Left lung (tissue), 10 donors: ENCODE measurements around the gene DENND2D. TPM values are rescaled to one million over a fixed set of nuclear protein-coding genes. Genes with fewer than 3 reads are reported as not detected.

ENCODE experiments used
- ATAC-seq: fragments of 200-7000 bp; cut with Tn5 transposase; one replicate; pipeline ENCODE4 v1.9.1; 2020; ENCODE audit warnings: moderate library complexity
- DNase-seq, 4 donors: peaks; one replicate each; pipeline ENCODE4 v3.0.0-alpha.2; 2013 to 2020
- H3K27ac ChIP-seq, 2 donors: fragments of 200-600 bp; sonication (generic) in 1 of 2; one replicate each; pipeline versions ENCODE4 v1.5.0 to v1.8.0; 2020 to 2021
- H3K27me3 ChIP-seq, 2 donors: fragments of 200-600 bp; sonication (generic) in 1 of 2; one replicate each; pipeline versions ENCODE4 v1.5.0 to v1.8.0; 2020 to 2021
- H3K36me3 ChIP-seq, 2 donors: fragments of 200-600 bp; sonication (generic) in 1 of 2; one replicate each; pipeline versions ENCODE4 v1.5.0 to v1.8.0; 2020 to 2021
- H3K4me1 ChIP-seq, 2 donors: fragments of 200-600 bp; one replicate each; pipeline ENCODE4 v1.8.0; 2021
- H3K4me3 ChIP-seq, 2 donors: fragments of 200-600 bp; sonication (generic) in 1 of 2; one replicate each; pipeline versions ENCODE4 v1.5.0 to v1.8.0; 2020 to 2021; ENCODE audit warnings: mild to moderate bottlenecking in 1 of 2
- H3K9me3 ChIP-seq, 2 donors: fragments of 200-600 bp; sonication (generic) in 1 of 2; one replicate each; pipeline versions ENCODE4 v1.5.0 to v1.8.0; 2020 to 2021
- CTCF ChIP-seq, 2 donors: fragments of 200-600 bp; sonication (generic) in 1 of 2; IDR thresholded peaks; one replicate each; pipeline versions ENCODE4 v1.5.0 to v1.8.0; 2021; ENCODE audit warnings: antibody characterized with exemption in 2 of 2
- intact Hi-C, 2 donors: fragments of 100-400 bp; cut with DNase I; formaldehyde crosslinking; loops; one replicate each; pipeline versions ENCODE4 v1.11.2 to v1.14.2; 2022
- polyA plus RNA-seq, 6 donors: library from polyadenylated mRNA; unstranded; fragments of 120-200 nt; gene quantifications; one replicate each; pipeline ENCODE4 v1.2.1, GENCODE V29; 2013; ENCODE audit not compliant: insufficient read length in 6 of 6
- total RNA-seq, 2 donors: library from RNA; stranded (reverse); fragmentation: NEBNext Ultra II Directional; extraction: Animal tissue kit (Norgen Biotek cat#: 25700); gene quantifications; one replicate each; pipeline ENCODE4 v1.2.1, GENCODE V29; 2021
- donor health status: DM: no; HTN: yes; CAD: no.
- donor health status: DM: no; HTN: no; CAD: no.

DENND2D gene
- total and polyA plus RNA-seq, 8 donors = 19.5 to 78.8 (median 25.5) TPM

- Histone ChIP-seq H3K27ac (no peak overlapping the region), H3K4me1 (peaks cover 0 to 46% of the 10 kb centered on the region in 2 donors), H3K9me3 (no peaks in the 10 kb centered on the region), H3K27me3 (no peaks in the 10 kb centered on the region), H3K4me3 (no peak overlapping the region), H3K36me3 (no peaks in the 10 kb centered on the region)
- DNase-seq (no peak), ATAC-seq (no peak)
- intact Hi-C loops = no loop called here
- TF ChIP-seq CTCF (IDR thresholded peaks at IDR 0.05) = no peak
These were observed 8.5 kb upstream of the DENND2D start for GRCh38 chr1:111208921-111209320.

- intact Hi-C loops = no loop called here
- H3K4me3 ChIP-seq = no peak overlapping the region
- no peaks in the 10 kb centered on the region for H3K27me3 ChIP-seq
- ATAC-seq (no peak), DNase-seq (no peak)
- no peak for TF ChIP-seq CTCF (IDR thresholded peaks at IDR 0.05)
- peaks cover 22 to 58% of the 10 kb centered on the region in 2 donors for H3K4me1 ChIP-seq
- H3K36me3 ChIP-seq = no peaks in the 10 kb centered on the region
- no peaks in the 10 kb centered on the region for H3K9me3 ChIP-seq
- peak overlapping the region; percentile 80 to 98 for H3K27ac ChIP-seq
These were observed 5.2 kb upstream of the DENND2D start for GRCh38 chr1:111205714-111206050.

GRCh38 chr1:111204983-111205713 lies 4.7 kb upstream of the DENND2D start:
- Histone ChIP-seq H3K4me3 (peak overlapping the region in 1 of 2 donors; percentile 75), H3K27me3 (no peaks in the 10 kb centered on the region), H3K36me3 (no peaks in the 10 kb centered on the region), H3K27ac (peak overlapping the region; percentile 80 to 98), H3K4me1 (peaks cover 23 to 62% of the 10 kb centered on the region in 2 donors), H3K9me3 (no peaks in the 10 kb centered on the region)
- DNase-seq = no peak
- no peak for ATAC-seq
- intact Hi-C loops = no loop called here
- TF ChIP-seq CTCF (IDR thresholded peaks at IDR 0.05) = no peak

GRCh38 chr1:111204201-111204982 lies 3.9 kb upstream of the DENND2D start:
- Histone ChIP-seq H3K4me3 (peak overlapping the region; percentile 66 to 75), H3K27me3 (no peaks in the 10 kb centered on the region), H3K36me3 (no peaks in the 10 kb centered on the region), H3K9me3 (no peaks in the 10 kb centered on the region), H3K27ac (peak overlapping the region; percentile 80 to 98), H3K4me1 (peaks cover 27 to 70% of the 10 kb centered on the region in 2 donors)
- intact Hi-C loops = no loop called here
- no peak for TF ChIP-seq CTCF (IDR thresholded peaks at IDR 0.05)
- ATAC-seq (peak; percentile 78), DNase-seq (peak; percentile 27 to 96 (median 72))

DNA sequence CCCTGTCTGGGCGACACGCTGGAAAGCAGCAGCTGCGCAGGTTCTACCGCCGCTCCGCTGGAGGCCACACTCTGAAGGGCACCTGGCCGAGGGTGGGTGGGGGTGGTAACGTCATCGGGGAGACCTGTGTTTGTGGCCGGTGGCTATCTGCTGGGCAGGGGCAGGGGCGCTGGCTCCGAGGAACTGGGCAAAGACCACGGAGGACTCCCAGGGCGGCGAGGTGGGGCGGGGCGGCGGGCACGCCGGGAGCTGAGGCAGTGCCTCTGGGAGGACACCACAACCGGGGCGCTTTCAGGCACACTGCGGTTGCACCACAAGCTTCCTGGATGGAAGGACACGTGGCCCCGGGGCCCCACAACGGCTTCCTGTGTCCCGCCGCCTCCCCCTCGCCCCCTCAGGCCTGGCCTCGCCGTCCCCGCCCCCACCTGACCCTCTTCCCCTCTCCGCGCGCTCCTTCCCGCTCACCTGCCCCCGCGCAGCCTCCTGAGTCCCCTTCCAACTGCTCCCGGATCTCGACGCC lies 3.3 kb upstream of the DENND2D start:
- DNase-seq (peak in 3 of 4 donors; percentile 59 to 99 (median 91)), ATAC-seq (peak; percentile 64)
- no peaks in the 10 kb centered on the region for H3K27me3 ChIP-seq
- peaks cover 0 to 2% of the 10 kb centered on the region in 2 donors for H3K36me3 ChIP-seq
- peaks cover 27 to 75% of the 10 kb centered on the region in 2 donors for H3K4me1 ChIP-seq
- peak overlapping the region; percentile 66 to 75 for H3K4me3 ChIP-seq
- TF ChIP-seq CTCF (IDR thresholded peaks at IDR 0.05) = no peak
- intact Hi-C loops = no loop called here
- no peaks in the 10 kb centered on the region for H3K9me3 ChIP-seq
- peak overlapping the region; percentile 80 to 98 for H3K27ac ChIP-seq
